Iris pigment epithelial cell (primary cell): Measurements from ENCODE around the gene SPON1.
"Not testable (repeated sequence)": the region's sequence is repeated elsewhere in the genome, so short reads cannot be mapped to it uniquely, and the experiment has no call there.

Source experiments
- DNase-seq: peaks from one replicate; pipeline ENCODE4 v3.0.0-alpha.2; 2011; ENCODE audit warnings: low read depth

SPON1 gene

GRCh38 chr11:14127679-14128078 lies 165.2 kb downstream of the SPON1 start:
- DNase-seq = no peak

GRCh38 chr11:14132312-14132711 lies 169.8 kb downstream of the SPON1 start:
- peak; percentile 5 for DNase-seq

DNA sequence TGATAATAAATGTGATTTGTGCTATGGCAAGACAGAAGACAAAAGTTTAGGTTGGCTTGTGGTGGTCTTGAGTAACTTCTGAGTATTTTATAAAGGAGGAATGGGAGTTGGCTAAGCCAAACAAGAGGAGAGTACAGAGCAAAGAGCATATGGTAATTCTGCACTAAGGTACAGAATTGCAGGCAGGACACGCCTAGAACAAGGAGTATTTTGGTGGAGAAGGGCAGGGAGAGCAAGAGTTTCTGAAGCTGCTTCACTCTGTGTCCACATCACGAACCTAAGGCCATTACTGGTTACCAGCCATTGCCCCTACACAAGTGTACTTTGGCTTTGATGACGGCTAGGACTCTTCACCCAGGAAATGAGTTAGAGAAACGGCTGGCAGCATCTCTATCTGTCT lies 170.9 kb downstream of the SPON1 start:
- DNase-seq = no peak

DNA sequence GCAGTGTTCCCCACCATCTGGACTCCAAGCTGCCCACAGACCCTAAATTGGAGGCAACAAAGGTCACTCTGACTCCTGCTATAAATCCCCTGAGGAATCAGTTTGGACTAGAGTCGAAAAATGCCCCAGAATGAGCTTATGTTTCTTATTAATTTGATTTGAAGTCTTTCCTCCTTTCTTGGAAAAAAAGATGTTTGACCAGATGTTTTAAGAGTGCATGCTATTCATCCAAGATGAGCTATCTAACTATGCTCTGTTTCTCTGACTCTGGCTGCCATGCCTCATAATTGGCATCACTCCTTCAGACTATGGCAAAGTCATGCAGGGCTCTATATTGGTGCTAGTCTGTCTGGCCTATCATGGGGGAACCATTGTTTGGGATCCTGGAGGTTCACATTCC lies 174.0 kb downstream of the SPON1 start:
- no peak for DNase-seq

- DNase-seq = no peak
Measured at GRCh38 chr11:14137284-14137683, 174.8 kb downstream of the SPON1 start.

DNA sequence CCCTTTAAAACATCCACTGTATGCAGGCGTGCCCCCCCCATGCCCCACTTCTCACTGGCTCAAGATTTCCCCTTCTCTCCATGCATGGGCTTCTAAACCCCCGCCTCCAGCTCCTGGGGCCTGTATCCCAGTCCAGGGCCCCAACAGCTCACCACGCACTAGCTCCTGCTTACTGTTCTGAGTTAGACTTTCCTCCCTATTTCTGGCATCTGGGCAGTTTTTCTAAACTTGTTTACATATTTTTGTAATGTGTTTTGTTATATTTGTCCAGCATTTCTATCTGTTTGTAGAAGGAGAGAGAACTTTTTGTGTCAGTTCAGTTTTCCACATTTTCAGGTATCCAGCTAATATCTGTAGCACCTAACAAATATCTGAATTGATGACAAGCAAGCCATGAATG lies 178.5 kb downstream of the SPON1 start:
- DNase-seq = no peak

GRCh38 chr11:14141676-14142075 lies 179.2 kb downstream of the SPON1 start:
- DNase-seq = no peak

GRCh38 chr11:14144934-14145333 lies 182.4 kb downstream of the SPON1 start:
- no peak for DNase-seq

- peak; percentile 33 for DNase-seq
Measured at GRCh38 chr11:14148653-14149273, 186.2 kb downstream of the SPON1 start.

- no peak for DNase-seq
Measured at GRCh38 chr11:14149683-14150082, 187.2 kb downstream of the SPON1 start.

GRCh38 chr11:14150878-14151277 lies 188.4 kb downstream of the SPON1 start:
- DNase-seq = no peak

- DNase-seq = not testable (repeated sequence)
Measured at GRCh38 chr11:14154103-14154502, 191.6 kb downstream of the SPON1 start.

DNA sequence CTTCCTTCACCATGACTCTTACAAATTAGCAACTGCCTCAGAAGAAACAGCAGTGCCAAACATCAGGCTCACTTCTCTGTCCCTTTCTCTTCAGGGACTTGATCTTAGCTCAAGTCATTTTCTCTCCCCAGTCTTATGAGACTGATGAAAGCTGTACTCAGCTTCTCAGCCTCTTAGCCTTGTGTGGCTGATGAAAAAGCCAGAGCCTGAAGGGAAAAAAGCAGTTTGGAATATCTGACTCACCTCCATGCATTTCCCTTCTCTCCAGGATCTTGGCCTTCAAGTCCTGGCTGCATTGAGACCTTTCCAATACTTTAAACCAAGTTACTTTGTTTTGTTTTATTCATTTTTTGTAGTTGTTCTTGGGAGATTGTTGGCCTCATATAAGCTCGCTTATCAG lies 195.9 kb downstream of the SPON1 start:
- no peak for DNase-seq

DNA sequence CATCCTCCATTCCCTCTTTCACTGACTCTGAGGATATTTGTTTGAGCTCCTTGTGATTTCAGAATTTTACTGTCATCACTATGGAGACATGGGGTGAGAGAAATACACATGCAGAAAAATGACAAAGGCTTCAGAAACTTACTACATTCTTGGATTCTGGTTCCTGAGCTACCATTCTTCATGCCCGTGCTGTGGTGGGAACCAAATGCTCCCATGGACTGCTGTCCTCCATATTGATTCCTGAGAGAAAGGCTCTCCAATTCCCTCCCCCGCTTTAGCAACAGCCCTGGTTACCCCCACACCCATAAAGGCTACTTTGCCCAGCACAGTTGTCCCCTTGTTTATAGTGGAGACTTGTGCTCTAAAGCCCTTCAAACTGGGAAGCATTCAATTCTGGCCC lies 201.1 kb downstream of the SPON1 start:
- DNase-seq = no peak

DNA sequence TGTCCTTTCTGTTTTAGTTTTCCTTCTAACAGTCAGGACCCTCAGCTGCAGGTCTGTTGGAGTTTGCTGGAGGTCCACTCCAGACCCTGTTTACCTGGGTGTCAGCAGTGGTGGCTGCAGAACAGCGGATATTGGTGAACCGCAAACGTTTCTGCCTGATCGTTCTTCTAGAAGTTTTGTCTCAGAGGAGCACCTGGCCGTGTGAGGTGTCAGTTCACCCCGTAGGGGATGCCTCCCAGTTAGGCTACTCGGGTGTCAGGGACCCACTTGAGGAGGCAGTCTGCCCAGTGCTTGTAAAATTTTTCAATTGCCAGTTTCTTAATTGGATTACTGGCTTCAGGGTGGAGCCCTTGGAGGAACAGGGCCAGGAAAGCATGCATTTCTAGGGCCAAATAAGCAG lies 211.2 kb downstream of the SPON1 start:
- DNase-seq = not testable (repeated sequence)

DNA sequence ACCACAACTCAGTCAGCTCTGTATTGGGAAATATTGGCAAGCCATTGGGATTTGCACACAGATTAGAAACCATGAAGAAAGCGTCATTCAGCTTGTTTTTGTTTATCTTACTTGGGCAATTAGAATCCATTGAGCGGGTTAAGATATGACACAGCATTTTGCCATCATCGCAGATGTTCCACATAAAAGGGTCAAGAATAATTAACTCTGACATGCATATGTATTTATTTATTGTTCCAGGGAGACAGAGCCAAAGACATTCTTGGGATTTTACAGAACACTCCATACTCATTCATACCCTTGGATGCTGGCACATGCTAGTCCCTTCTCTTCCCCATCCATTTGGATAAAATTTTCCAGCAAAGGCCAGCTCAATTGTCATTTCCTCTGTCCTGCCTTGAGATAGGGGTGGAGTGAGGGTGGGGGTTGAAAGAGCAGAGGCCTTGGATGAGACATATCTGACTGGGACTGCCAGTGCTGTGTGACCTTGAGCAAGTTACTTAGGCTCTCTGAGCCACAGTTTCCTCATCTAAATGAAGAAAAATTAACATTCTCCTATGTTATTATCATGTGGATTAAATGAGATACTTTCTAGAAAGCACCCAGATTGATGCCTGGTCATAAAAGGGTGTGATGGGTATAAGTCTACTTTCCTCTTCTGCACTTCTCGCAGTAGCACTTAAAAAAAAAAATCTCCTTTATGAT lies 216.7 kb downstream of the SPON1 start:
- DNase-seq = peak; percentile 32

- DNase-seq = no peak
Measured at GRCh38 chr11:14181121-14181520, 218.6 kb downstream of the SPON1 start.

DNA sequence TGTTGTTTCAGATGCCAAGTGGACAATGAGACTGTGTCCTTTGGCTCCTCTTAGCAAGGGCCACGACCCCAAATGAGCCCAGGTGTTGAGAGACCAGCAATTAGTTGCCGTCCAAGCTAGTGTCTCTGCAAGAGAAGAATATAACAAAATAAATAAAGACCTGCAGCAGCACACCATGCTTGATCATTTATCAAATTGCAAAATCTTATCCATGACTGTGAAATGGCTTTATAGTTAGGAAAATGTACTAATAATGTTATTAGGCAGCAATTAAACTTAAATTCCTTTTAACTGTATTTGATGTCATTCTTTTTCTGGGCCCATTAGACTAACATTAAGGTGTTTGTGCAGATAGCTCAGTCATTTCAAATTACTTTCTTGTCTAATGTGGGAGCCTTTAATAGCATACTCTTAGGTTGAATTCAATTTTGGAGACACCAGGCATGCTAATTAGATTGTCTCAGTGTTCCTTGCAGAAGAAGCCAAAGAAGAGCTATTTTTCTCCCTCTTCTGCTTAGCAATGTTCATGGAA lies 220.4 kb downstream of the SPON1 start:
- no peak for DNase-seq

DNA sequence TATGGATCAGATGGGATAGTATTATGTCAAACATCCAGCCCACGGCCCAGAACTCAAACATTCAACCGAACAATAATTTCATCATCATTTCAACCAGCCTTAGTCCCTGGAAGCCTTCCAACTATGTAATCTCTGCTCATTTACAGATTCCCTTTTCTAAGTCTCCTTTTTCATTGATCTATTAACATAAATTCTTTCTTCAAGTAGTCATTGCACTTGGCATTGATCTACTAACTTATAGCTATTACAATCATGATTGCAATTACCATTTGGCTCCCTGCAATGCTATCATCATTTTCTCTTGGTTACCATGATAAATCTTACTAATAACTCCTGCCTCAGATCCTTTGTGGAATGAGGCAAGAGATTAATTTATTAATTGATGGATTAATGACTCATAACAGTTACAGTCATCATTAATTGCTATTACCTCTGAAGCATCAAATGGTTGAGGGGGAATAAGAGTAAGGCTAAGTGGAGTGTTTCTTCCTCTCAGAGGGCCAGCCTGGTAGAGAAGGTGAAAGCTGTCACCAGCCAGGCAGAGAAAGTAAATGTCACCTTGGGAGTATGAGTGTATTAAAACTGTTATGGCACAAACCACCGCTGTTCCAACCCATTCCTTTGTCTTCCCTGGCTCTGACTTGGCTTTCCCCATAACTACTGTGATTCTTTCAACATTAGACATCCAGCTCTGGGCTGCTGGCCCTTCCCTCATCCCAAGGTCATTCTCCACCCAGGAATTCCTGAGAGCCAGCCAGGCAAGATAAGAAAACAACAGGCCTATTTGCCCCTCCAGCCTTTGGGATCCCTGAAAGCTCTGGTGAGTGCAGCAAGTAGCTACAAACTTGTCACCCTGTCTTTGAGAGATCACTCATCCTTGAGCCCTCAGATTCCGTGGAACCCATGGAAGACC lies 221.8 kb downstream of the SPON1 start:
- DNase-seq = no peak

DNA sequence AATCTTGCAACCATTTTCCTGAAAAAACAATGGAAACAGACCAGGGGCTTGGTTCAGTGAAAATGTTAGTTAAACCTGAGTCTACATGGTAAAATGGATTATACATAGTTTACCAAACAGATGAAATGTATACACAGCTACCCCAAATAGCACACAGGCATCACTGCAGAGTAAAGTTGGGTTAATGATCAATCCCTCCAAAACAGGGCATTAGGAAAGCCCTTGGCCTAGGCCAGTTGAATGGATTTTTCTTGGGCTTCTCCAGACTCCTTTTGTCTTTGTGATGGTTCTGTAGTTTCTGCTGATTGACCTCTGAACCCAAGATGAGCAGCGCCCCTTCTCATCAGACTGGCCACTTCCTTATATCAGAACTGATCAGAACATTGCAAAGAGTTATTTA lies 222.9 kb downstream of the SPON1 start:
- no peak for DNase-seq

- no peak for DNase-seq
Measured at GRCh38 chr11:14186046-14186775, 223.7 kb downstream of the SPON1 start.

DNA sequence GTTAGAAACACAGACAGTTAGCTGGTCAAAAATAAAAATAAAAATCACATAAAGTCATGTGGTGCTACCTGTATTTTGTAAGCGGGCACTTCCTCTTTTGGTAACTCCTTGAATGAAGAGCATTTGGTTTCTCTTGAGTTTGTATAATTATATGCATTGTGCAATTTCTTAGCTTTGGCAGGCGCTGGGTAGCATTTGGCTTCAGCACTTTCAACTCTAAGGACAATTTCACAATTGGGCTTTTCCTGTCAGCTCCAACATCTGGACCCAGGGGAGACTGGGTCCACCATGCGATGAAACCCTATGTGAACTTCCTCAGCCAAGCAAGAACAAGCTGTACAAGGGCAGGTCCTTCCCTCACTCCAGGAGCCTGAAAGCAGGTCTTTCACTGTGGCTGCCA lies 227.4 kb downstream of the SPON1 start:
- DNase-seq = no peak
